GM12892 (cell line): Measurements from ENCODE around the gene TAC4.
"Not testable (repeated sequence)": the region's sequence is repeated elsewhere in the genome, so short reads cannot be mapped to it uniquely, and the experiment has no call there.

Experiments used
- DNase-seq: peaks from one replicate; pipeline ENCODE4 v3.0.0; 2011; ENCODE audit not compliant: insufficient read length
- FAIRE-seq: peaks from 2 replicates; lab custom pipeline; 2011; peaks lifted over from hg19 to GRCh38; lab: Jason Lieb, UNC
- POLR2A ChIP-seq: IDR thresholded peaks from 2 replicates; pipeline ENCODE4 v1.6.1; 2011; ENCODE audit warnings: low read depth, low read length, control low read depth
- POLR2AphosphoS5 ChIP-seq: IDR thresholded peaks from 2 replicates; pipeline ENCODE4 v1.6.1; 2011; ENCODE audit warnings: low read depth, low read length, control low read depth
- TAF1 ChIP-seq: IDR thresholded peaks from 2 replicates; pipeline ENCODE4 v1.6.1; 2011; ENCODE audit warnings: low read depth, mild to moderate bottlenecking, control low read depth, low read length, borderline replicate concordance

Gene TAC4

DNA sequence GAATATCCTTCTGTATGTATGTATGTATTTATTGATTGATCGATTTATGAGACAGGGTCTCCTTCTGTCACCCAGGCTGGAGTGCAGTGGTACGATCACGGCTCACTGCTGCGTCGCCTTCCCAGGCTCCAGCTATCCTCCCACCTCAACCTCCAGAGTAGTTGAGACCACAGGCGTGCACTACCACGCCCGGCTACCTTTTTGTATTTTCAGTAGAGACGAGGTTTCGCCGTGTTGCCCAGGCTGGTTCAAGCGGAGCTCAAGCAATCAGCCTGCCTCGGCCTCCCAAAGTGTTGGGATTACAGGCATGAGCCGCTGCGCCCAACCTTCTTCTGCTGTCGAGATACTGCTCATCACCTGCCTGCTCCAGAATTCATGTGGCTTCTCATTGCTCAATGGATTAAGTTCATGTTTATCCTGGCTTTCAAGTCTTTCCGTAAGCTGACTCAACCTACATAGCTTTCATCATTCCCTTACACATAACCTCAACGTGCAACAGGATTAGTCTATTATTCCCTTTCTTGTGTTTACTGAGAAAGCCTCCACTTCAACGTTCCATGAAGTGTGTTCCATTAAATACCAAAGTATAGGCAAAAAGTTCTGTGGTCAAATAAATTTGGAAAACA lies 13.6 kb downstream of the TAC4 start:
- no peak for FAIRE-seq
- DNase-seq = no peak
- TF ChIP-seq POLR2A (no peak), TAF1 (no peak), POLR2AphosphoS5 (no peak)

DNA sequence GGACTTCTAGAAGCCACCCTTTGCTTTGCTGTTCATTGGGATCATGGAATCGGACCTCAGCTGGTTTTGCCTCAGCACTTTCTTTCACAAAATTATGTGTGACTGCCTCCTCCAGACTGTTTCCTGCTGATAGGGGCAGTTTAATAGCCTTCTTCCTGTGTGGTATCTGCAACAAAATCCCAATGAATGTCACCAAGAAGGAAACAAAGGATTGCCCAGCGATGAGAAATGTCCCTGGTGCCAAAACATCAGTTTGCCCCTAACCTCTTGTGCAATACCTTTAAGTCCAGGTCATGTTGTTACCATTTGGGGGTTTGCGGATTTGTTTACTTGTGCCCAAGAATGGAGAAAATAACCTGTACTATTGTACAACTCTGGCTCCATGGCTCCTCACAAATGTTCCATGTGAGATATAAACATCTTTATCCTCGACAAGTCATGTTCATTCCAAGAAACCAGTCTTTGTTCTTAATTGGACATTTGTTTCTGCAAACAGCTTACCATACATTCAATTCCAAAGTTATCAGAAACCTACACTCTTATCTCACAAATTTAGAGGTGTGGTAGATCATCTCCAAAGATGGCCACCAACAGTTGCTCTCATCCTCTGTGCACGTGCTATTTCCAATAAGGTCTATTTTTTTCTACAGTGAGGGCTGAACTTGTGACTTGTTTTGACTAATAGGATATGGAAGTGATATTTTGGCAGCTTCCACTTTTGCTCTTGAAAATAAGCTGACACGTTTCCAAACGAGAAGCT lies 14.8 kb downstream of the TAC4 start:
- no peak for FAIRE-seq
- DNase-seq = no peak
- no peak for TF ChIP-seq POLR2AphosphoS5
- TF ChIP-seq POLR2A = no peak
- no peak for TF ChIP-seq TAF1

- FAIRE-seq (no peak), DNase-seq (no peak)
- no peak for TF ChIP-seq TAF1
- TF ChIP-seq POLR2AphosphoS5 = no peak
- no peak for TF ChIP-seq POLR2A
These were observed 17.3 kb downstream of the TAC4 start for GRCh38 chr17:49830605-49831004.

DNA sequence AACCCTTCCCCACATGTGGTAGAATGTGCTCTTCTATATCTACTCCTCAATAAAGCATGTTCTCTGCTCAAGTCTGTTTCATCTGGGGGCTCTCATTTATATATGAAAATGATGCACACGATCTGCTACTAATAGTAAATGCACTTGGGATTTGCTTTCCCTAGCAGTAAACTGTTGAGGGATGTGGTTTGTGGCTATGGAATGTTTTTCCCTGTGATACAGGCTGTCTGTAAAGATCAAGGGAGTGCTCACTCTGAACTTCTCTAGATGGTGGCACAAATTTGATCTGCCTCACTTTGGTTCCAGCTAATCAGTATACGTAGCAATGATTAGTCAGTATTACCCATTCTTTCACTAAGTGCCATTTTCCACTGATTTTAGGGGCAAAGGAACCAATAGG lies 18.8 kb downstream of the TAC4 start:
- TF ChIP-seq POLR2A (no peak), TAF1 (no peak), POLR2AphosphoS5 (no peak)
- DNase-seq = no peak

DNA sequence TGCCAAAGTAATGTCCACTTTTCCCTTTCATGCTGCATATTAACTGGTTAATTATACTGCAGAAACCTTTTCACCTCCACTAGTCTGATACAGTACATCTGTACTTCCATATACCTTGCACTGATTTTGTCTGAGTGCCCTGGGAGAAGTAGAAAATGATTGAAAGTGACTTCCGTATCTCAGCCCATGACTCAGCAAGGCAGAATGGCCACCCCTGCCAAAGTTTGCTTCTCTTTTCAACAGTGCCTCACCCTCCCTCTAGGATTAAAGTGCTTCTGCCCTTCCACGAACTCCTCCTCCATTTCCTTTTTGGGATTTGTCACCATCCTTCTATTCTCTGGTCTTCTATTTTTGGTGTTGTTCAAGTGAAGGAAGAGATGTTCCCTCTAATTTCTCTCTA lies 19.5 kb downstream of the TAC4 start:
- not testable (repeated sequence) for FAIRE-seq

More for the DNA sequence above, 18.8 kb downstream of the TAC4 start:
- FAIRE-seq = no peak

DNA sequence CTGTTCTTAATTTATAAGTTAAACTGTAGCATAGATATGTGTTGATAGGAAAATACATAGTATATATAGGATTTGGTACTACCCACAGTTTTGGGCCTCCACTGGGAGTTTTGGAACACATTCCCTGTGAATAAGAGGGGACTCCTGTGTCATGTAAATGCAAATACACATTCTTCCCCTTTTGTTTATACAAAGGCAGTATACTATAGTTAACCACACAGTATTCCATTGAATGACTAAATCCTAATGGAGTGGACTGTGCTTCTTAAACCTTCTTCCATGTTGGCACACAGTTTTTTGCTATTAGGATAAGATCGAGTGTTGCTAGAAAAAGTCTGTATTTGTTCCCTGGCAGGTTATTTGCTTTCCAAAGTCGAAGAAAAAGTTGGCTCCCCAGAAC lies 22.2 kb downstream of the TAC4 start:
- DNase-seq (no peak), FAIRE-seq (no peak)
- no peak for TF ChIP-seq POLR2AphosphoS5
- no peak for TF ChIP-seq POLR2A
- TF ChIP-seq TAF1 = no peak

More for the DNA sequence above, 19.5 kb downstream of the TAC4 start:
- DNase-seq = not testable (repeated sequence)

- TF ChIP-seq POLR2A = no peak
- no peak for TF ChIP-seq POLR2AphosphoS5
- TF ChIP-seq TAF1 = no peak
- FAIRE-seq = no peak
- no peak for DNase-seq
These were observed 24.3 kb downstream of the TAC4 start for GRCh38 chr17:49823614-49824013.

DNA sequence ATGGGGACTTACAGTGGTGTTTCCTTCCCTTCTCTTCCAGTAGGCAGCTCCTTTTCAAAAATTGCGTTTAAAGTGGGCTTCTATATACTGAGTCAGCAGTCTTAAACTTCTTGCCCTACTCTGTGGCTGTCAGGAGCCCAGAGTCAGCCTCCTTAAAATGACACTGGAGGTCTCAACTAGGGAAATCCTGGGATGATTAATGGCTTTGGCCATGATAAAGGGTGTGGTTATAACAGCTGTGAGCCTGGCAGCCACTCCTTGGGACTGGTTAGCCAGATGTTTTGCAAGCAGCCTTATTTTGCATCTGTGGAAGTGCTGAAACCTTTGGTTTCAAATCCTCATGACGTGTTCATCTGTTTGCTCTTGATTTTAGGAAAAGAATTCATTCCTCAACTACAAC lies 25.0 kb downstream of the TAC4 start:
- DNase-seq = no peak
- FAIRE-seq = no peak
- TF ChIP-seq TAF1 (no peak), POLR2AphosphoS5 (no peak), POLR2A (no peak)

DNA sequence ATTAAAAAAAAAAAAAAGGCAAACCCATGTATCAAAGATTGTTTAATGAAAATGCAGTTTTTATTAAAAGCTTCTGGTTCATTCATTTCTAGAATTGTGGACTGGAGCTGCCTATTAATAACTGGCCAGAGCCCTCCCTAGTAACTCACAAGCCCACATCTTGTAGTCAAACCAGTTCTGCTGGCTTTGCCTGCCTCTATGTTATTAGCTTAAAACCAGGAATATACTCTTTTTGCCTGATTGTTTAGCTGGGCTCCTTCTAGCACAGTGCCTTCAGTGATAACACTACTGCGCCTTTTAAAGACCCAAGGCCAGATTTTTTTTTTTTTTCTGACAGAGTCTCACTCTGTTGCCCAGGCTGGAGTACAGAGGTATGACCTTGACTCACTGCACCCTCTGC lies 26.0 kb downstream of the TAC4 start:
- DNase-seq = no peak
- no peak for TF ChIP-seq TAF1
- no peak for TF ChIP-seq POLR2AphosphoS5
- no peak for TF ChIP-seq POLR2A
- FAIRE-seq = no peak

DNA sequence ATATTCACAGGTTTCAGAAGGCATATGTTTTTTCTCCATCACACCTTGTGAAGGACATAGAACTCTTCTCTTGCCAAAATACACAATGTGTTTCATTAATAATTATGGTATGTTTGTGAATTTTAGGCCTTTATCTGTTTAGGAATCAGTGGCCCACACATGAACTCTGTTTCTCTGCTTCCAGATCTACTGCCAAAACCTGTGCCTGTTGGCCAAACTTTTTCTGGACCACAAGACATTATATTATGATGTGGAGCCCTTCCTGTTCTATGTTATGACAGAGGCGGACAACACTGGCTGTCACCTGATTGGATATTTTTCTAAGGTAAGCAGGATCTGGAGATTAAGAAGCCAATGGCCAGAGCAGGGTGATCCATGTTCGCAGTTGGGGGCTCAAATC lies 26.4 kb downstream of the TAC4 start:
- DNase-seq = no peak
- no peak for FAIRE-seq
- TF ChIP-seq TAF1 = no peak
- TF ChIP-seq POLR2A = no peak
- TF ChIP-seq POLR2AphosphoS5 = no peak

GRCh38 chr17:49820773-49821172 lies 27.1 kb downstream of the TAC4 start:
- TF ChIP-seq POLR2AphosphoS5 (no peak), TAF1 (no peak), POLR2A (no peak)
- DNase-seq (no peak), FAIRE-seq (no peak)

DNA sequence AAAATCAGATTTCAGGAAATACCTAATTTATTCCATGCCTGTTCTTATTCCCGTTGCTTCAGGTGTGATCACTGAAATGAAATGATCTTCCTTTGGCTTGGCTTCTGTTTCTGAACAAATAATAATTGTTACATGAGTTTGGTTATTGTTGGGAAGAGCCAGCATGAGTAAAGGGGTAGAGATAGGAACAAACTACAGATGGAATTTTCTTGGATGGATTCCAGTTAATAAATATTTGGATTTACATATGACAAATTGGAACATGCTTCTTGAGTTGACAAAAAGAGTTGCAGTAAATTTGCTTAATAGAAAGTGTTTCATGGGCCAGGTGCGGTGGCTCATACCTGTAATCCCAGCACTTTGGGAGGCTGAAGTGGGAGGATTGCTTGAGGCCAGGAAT lies 28.2 kb downstream of the TAC4 start:
- TF ChIP-seq POLR2A (no peak), TAF1 (no peak), POLR2AphosphoS5 (no peak)
- no peak for FAIRE-seq

DNA sequence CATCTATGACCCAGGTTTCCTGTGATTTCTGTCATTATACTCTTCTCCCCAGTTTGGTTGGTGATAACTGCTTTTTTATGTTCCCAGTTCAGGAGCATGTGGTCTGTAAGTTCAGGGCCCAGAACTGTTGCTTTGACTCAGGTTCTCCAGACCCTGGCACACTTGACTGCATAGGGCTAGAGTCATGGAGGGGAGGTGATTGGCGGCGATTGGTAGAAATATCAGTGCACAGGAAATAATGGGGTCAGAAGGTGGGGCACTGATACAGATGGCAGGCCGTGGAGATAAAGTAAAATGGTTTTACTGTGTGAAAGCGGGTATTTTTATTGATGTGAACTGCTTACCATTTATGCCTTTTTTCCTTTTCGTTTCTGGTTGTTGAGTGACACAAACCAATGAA lies 28.7 kb downstream of the TAC4 start:
- TF ChIP-seq TAF1 (no peak), POLR2AphosphoS5 (no peak), POLR2A (no peak)
- DNase-seq (no peak), FAIRE-seq (no peak)

More for the DNA sequence above, 28.2 kb downstream of the TAC4 start:
- no peak for DNase-seq
